TTC549 (cell line): Measurements from ENCODE around the gene NEDD8.

Experiments used
- FAIRE-seq: peaks from 2 replicates; lab custom pipeline; 2012; peaks lifted over from hg19 to GRCh38; lab: Jason Lieb, UNC

The NEDD8 gene

GRCh38 chr14:24178399-24179178 lies 53.6 kb downstream of the NEDD8 start:
- no peak for FAIRE-seq

- FAIRE-seq: no peak
Observed at GRCh38 chr14:24177891-24178290, 54.3 kb downstream of the NEDD8 start.

- FAIRE-seq: no peak
Observed at GRCh38 chr14:24177041-24177825, 54.9 kb downstream of the NEDD8 start.

- FAIRE-seq: no peak
Observed at GRCh38 chr14:24176599-24176998, 55.6 kb downstream of the NEDD8 start.

GRCh38 chr14:24172871-24173281 lies 59.3 kb downstream of the NEDD8 start:
- FAIRE-seq: no peak

GRCh38 chr14:24172261-24172860 lies 59.8 kb downstream of the NEDD8 start:
- FAIRE-seq: no peak

- no peak for FAIRE-seq
Observed at GRCh38 chr14:24171422-24172260, 60.5 kb downstream of the NEDD8 start, which contains the start of gene REC8. REC8 (plus strand) TSS chr14:24172080; CDS start chr14:24172553, 473 bp downstream.

- FAIRE-seq: no peak
Observed at GRCh38 chr14:24167469-24168114, 64.6 kb downstream of the NEDD8 start.
